Right atrium auricular region (tissue), 2 donors: ENCODE results near the gene SLC38A2. TPM values are rescaled to one million over a fixed set of nuclear protein-coding genes. Genes with fewer than 3 reads are reported as not detected.

ENCODE experiments used
- DNase-seq: peaks from one replicate; pipeline ENCODE4 v3.0.0-alpha.2; 2019; ENCODE audit warnings: low spot score
- H3K27ac ChIP-seq, 2 donors: fragments of 200-600 bp; sonication (generic); 1 replicate in 1 of 2; 2 replicates in 1 of 2; pipeline ENCODE4 v1.5.1; 2016 to 2019
- H3K27me3 ChIP-seq, 2 donors: fragments of 200-600 bp; sonication (generic); one replicate each; pipeline versions ENCODE4 v1.5.1 to v1.6.0; 2017 to 2019
- H3K36me3 ChIP-seq: fragments of 200-600 bp; sonication (generic); one replicate; pipeline ENCODE4 v1.5.1; 2016
- H3K4me1 ChIP-seq, 2 donors: fragments of 200-600 bp; sonication (generic); one replicate each; pipeline versions ENCODE4 v1.5.1 to v1.6.0; 2017 to 2019
- H3K4me3 ChIP-seq, 2 donors: fragments of 200-600 bp; sonication (generic); 1 replicate in 1 of 2; 2 replicates in 1 of 2; pipeline ENCODE4 v1.5.1; 2017 to 2019; ENCODE audit warnings: mild to moderate bottlenecking in 1 of 2, moderate library complexity in 1 of 2
- H3K9me3 ChIP-seq, 2 donors: fragments of 200-600 bp; sonication (generic); one replicate each; pipeline ENCODE4 v1.5.1; 2019
- total RNA-seq, 2 donors: library from RNA; depleted of rRNA; stranded (reverse); fragments of >200 nt; gene quantifications; one replicate each; pipeline ENCODE4 v1.1.0, GENCODE V29; 2016
- TF ChIP-seq, protein P1 (sequence below), 2 donors: fragments of 200-600 bp; sonication (generic); IDR thresholded peaks; one replicate each; pipeline ENCODE4 v1.5.1; 2019; ENCODE audit warnings: antibody characterized with exemption in 2 of 2

Gene SLC38A2
- total RNA-seq, 2 donors from 2014 or later, result 192 to 204 TPM

GRCh38 chr12:46412857-46413256 is 40.3 kb upstream of the SLC38A2 start:
- no peak overlapping the region for H3K27ac ChIP-seq
- H3K4me1 ChIP-seq, result peaks cover 0 to 34% of the 10 kb centered on the region in 2 donors
- no peak overlapping the region for H3K4me3 ChIP-seq
- H3K9me3 ChIP-seq, result no peaks in the 10 kb centered on the region
- no peaks in the 10 kb centered on the region for H3K27me3 ChIP-seq
- TF ChIP-seq, protein P1, sequence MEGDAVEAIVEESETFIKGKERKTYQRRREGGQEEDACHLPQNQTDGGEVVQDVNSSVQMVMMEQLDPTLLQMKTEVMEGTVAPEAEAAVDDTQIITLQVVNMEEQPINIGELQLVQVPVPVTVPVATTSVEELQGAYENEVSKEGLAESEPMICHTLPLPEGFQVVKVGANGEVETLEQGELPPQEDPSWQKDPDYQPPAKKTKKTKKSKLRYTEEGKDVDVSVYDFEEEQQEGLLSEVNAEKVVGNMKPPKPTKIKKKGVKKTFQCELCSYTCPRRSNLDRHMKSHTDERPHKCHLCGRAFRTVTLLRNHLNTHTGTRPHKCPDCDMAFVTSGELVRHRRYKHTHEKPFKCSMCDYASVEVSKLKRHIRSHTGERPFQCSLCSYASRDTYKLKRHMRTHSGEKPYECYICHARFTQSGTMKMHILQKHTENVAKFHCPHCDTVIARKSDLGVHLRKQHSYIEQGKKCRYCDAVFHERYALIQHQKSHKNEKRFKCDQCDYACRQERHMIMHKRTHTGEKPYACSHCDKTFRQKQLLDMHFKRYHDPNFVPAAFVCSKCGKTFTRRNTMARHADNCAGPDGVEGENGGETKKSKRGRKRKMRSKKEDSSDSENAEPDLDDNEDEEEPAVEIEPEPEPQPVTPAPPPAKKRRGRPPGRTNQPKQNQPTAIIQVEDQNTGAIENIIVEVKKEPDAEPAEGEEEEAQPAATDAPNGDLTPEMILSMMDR (IDR thresholded peaks at IDR 0.05), result no peak
- no peak for DNase-seq
- no peaks in the 10 kb centered on the region for H3K36me3 ChIP-seq

DNA sequence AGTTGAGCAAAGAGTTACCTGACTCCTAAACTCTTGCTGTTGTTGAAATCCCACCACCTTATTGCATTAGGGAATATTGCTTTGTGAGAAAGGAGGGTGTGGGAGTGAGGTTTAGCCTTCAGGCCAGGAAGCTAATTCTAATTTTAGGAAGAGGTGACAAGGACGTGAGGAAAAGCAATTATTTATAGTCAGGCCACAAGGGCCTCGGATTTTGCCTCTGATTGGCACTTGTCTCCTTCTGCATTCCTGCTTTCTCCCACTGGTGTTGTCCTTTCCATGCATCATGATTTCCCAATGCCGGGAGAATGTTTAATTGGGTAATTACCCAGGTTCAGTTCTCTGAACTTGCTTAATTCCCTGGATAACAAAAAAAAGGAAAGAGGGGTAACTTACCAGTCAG is 37.9 kb upstream of the SLC38A2 start:
- Histone ChIP-seq H3K27ac (peak overlapping the region in 1 of 2 donors; percentile 74), H3K4me1 (peaks cover 0 to 44% of the 10 kb centered on the region in 2 donors)

GRCh38 chr12:46409974-46410373 is 37.4 kb upstream of the SLC38A2 start:
- Histone ChIP-seq H3K9me3 (no peaks in the 10 kb centered on the region), H3K27ac (peak overlapping the region in 1 of 2 donors; percentile 74), H3K36me3 (no peaks in the 10 kb centered on the region), H3K4me3 (no peak overlapping the region), H3K4me1 (peaks cover 0 to 47% of the 10 kb centered on the region in 2 donors), H3K27me3 (no peaks in the 10 kb centered on the region)
- no peak for DNase-seq
- TF ChIP-seq, protein P1 (IDR thresholded peaks at IDR 0.05), result no peak

More for the DNA sequence above, 37.9 kb upstream of the SLC38A2 start:
- H3K4me3 ChIP-seq, result no peak overlapping the region
- TF ChIP-seq, protein P1 (IDR thresholded peaks at IDR 0.05), result no peak
- H3K9me3 ChIP-seq, result no peaks in the 10 kb centered on the region
- DNase-seq, result no peak
- no peaks in the 10 kb centered on the region for H3K36me3 ChIP-seq
- H3K27me3 ChIP-seq, result no peaks in the 10 kb centered on the region

DNA sequence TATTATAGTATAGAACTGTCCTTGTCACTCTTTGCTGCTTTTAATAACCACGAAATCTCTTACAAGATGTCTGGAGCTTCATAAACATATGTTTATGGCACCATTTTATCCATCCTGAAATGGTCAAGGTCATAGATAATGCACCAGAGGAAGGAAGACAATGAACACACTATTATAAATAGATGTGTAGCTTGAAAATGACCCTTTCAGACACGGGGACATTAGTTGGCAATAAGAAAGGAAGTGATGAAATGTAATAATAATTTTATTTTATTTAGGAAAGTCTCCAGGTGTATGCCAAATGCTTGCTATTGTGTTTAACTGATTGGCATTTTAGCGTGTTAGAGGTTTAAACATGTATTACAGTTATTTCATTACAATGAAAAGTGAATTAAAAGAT is 36.8 kb upstream of the SLC38A2 start:
- no peak for DNase-seq
- no peaks in the 10 kb centered on the region for H3K27me3 ChIP-seq
- H3K27ac ChIP-seq, result peak overlapping the region; percentile 9 to 74
- peaks cover 0 to 53% of the 10 kb centered on the region in 2 donors for H3K4me1 ChIP-seq
- H3K36me3 ChIP-seq, result no peaks in the 10 kb centered on the region
- TF ChIP-seq, protein P1 (IDR thresholded peaks at IDR 0.05), result no peak
- no peaks in the 10 kb centered on the region for H3K9me3 ChIP-seq
- H3K4me3 ChIP-seq, result no peak overlapping the region

- H3K4me1 ChIP-seq, result peaks cover 0 to 62% of the 10 kb centered on the region in 2 donors
These were observed 35.9 kb upstream of the SLC38A2 start for GRCh38 chr12:46408441-46408840.

More at GRCh38 chr12:46408441-46408840, 35.9 kb upstream of the SLC38A2 start:
- DNase-seq, result no peak
- Histone ChIP-seq H3K9me3 (no peaks in the 10 kb centered on the region), H3K4me3 (no peak overlapping the region), H3K27me3 (no peaks in the 10 kb centered on the region), H3K27ac (peak overlapping the region in 1 of 2 donors; percentile 26), H3K36me3 (no peaks in the 10 kb centered on the region)
- TF ChIP-seq, protein P1 (IDR thresholded peaks at IDR 0.05), result no peak
